GM18867 (cell line): Measurements from ENCODE around the gene ARHGAP26.
A peak's percentile ranks its signal among the peaks of the same experiment; 100 is the strongest.

Source experiments
- ATAC-seq: cut with Tn5 transposase; IDR thresholded peaks from one replicate; pipeline ENCODE4 v1.9.1; 2021; ENCODE audit warnings: mild to moderate bottlenecking, moderate library complexity; ENCODE audit not compliant: unreplicated experiment

The ARHGAP26 gene

DNA sequence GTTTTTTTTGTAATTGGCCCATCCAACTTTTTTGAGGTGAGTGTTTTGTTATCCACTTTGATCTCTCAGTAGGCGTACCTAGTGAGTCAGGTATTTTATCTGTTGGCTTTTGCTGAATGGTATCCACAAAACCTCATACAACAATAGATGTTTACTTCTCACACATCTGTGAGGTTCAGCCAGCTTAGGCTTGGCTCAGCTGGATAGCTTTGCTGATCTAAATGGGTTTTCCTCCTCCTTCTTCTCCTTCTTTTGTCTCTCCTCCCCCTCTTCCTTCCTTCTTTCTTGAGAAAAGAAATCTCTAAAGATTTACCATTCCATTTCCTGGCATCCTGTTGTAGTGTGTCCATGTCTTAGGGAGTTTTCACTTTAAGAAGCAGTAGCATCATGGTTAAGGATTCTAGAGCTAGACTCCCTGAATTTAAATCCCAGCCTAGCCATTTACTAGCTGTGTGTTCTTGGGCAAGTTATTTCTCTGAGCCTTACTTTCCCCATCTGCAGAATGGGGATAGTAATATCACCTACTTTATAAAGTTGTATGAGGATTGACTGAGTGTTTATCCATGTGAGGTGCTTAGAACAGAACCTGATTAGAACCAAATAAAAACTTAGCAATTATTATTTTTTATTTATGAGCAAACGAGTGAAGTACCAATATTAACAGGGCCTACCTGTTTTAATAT, 126.3 kb downstream of the ARHGAP26 start:
- ATAC-seq, result no peak

DNA sequence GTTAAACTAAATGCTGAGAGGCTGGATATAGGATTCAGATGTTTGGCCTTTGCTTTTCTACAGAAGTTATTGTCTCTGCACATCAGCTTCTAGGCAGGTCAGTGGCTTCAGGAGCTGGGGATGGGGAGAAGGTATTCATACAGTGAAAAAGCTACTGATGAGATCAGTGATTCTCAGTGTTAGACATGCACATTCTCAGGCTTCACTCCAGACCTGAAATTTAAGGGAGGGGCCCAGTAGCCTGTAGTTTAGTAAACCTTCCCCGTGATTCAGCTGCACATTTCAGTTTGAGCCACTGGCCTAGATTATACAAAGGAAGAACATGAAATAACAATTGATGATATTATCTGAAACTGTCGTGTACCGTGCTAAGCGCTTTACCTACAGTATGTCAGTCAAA, 127.2 kb downstream of the ARHGAP26 start:
- ATAC-seq, result no peak

DNA sequence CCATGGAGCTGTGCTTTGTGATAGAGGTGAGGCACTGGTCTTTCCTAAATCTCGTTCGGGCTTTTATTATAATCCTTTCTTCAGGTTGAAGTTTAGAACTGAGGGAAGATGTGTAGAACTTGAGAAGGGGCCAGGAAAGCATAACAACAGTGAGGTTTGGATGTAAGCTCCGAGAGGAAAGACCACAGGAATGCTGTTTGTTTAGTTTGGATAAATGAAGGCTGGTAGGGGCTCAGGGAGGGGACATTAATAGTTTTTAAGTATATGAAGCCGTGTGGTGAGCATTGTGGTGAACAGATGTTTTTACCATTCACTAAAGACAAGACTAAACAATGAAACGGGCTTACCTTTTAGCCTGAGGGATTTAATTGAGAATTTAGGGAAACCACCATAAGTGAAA, 130.8 kb downstream of the ARHGAP26 start:
- no peak for ATAC-seq

DNA sequence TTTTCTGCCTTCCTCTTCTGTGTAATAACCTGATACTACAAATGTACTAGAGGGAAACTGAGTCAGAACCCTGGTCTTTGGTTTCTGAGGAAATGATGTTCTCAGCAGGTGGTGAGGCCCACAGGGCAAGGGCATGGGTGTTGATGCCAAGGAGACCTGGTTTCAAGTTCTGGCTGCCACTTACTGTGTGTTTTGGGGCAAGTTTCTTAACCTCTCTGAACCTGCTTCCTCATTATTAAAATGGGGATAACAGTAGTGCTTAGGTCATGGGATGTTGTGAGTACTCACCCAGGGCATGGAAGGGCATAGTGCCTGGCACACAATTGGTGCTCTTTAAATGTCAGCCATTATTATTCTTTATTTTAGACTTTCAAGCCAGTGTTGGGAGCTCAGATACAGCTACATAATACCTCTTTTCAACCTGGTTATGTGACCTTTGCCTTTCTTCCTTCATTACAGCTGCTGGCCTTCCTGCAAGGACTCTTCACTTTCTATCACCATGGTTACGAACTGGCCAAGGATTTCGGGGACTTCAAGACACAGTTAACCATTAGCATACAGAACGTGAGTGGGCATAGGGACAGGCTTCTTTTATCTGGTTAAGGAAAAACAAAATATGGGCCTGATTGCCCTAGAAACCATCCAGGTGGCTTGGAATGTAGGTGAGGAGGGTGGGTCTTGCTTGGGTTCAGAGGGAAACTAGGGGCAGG, 131.5 kb downstream of the ARHGAP26 start:
- no peak for ATAC-seq

DNA sequence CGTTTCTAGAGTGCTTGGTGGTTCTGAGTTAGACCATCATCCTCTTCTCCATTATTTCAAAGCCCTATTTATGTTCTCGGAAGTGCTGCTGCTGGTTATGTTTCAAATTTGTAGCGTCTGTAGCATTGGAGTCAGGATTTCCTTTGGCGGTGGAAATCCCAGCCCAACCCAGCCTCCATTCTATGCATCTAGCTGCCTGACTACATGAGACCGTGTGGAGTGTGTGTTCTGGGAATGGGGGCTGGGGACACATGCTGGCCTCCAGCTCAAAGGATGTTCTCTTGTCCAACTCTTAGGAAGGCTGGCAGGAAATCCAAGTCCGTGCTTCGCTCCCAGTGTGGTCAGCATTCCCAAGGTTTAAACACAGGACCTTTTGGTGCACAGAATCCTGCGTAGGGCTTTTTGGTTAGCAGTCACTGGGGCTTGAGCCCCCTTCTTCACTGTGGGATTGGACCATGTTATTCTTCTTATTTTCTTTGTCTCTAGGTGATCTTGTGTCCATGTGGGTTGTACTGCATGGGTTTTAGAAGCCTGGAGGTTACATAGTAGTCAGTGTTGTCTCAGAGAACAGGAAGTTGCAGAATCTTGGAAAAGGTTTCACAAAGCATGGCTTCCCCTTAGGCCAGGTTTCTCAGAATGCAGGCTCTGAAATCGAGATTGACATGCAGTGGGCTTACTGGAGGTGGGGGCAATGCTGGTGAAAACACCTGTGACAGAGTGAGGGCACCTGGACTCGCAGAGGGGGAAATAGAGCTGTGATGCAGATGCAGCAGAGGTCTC, 132.2 kb downstream of the ARHGAP26 start:
- ATAC-seq, result no peak

DNA sequence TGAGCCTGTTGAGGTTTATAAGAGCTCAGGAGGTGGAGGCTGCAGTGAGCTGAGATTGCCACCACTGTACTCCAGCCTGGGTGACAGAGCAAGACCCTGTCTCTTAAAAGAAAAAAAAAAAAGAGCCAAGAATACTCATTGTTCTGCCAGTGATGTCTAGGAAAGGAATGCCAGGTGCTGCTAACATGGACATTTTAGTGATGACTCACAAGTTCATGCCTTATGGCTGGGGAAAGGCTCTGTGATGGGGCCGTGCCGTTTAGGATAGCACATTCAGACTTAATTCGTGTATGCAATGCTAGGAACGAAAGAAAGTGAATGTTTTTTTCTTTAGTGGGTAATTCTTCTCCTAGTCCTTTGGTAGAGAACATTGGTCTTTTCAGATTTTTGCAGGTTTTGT, 134.2 kb downstream of the ARHGAP26 start:
- ATAC-seq, result no peak

DNA sequence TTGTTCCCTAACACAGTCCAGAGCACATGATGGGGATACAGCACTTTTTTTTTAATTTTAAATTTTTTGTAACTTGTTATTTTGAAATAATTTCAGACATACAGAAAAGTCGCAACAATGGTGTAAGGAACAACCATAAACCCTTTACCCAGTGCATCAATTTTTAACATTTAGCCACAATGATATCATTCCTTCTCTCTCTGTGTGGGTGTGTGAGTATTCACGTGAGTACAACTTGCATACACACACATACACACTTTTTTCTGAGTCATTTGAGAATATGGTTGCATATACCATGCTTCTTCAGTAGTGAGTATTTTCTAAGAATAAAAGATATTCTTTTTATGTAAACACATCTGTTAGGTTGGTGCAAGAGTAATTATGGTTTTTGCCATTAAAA, 135.2 kb downstream of the ARHGAP26 start:
- ATAC-seq, result no peak

DNA sequence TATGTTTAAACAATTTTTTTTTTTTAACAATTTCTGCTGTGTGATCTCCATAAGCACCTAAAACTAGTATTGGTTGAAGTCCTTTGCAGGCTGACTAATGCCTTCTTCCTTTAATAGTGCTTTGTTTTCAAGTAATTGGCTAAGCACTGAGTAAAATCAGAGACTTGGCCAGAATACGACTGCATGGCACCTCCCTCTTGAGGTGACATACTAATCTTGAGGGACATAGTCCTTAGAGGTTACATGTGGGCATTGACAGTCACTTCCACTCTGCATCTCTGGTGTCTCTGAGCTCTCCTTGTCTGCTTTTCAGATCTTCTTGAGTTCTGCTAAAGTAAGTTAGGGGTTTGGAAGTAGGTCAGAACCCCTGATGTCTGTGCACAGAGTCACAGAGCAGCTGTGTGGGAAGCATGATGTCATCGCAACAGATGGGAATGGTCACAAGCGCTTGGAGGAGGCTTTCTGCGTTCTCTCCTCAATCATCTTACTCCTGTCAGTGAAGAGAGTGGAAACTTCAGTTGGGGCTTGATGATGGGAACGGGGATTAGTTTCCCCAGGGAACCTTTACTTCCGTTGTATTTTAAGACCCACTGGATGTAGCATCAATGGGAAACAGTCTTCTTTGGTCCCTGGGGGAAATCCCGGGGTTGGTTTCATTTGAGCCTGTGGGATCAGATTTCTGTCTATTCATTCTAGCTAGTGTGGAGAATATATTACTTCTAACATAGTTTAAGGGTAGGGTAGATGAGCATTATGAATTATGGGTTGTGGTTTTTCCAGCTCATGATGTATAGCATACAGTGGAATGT, 136.9 kb downstream of the ARHGAP26 start:
- ATAC-seq, result no peak

DNA sequence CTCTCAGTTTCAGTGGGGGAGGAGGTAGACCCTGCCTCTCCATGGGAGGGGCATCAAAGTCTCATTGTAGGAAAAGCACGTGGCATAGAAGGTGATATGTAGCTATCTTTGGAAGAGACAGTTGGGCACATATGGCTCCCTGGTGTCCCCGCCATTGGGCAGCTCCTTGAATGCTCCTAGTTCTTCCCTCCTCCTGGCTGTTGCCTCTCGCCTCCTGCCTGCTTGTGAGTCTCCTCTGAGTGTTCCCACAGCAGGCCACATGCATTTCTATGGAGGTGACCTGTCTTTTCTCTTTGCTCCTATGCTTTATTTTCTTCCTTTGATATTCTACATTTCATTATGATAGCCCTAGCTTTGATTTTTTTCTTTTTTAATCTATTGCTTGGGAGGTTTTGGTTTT, 138.5 kb downstream of the ARHGAP26 start:
- ATAC-seq, result no peak

DNA sequence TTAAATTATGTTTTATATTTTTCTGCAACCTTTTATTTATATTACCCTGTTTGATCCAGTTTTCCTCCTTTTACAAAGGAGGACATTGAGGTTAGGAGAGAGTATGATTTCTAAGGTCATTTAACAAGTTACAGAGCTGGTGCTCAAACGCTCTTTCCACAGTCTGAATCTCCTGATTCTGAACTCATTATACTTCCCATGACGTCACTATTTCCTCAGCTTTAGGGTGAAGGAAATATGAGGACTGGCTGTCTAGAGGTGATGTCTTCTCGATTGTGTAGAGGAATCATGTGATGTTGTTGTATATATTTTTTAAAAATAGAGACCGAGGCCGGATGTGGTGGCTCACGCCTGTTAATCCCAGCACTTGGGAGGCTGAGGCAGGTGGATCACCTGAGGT, 140.0 kb downstream of the ARHGAP26 start:
- ATAC-seq, result no peak

DNA sequence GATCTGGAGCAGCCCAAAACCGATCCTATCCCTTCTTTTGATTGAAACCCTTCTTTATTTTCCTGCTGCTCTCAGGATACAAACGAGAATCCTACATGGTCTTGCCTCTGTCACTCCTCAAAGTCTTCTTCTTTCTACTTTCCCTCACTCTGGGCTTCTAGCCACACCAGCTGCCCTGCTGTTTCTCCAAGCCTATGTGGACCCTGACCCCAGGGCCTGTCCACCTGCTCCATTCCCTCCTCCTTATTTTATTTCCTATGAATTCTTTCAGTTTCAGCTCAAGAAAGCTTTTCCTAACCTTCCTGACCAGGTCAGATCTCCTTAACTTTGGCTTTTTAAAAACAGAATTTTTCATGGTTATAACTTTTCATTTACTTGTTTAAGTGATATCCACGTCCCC, 141.0 kb downstream of the ARHGAP26 start:
- ATAC-seq, result no peak

DNA sequence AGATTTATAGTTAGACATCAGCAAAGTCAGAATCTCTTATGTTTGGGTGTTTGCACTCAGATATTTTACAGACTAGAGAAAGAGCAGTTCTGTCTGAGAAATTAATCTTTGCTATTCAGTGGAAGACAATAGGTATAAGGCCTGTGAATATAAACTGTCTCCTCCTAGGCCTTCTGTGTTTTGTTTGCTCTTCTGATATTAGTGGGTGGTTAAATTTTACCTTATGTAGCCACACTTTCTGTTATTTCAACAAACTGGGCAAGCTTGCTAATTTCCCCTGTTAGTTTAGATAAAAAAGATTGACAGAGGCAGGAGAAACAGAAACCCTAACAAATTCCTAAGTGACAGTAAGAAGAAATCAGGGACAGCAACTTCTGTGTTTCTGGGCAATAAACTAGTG, 141.6 kb downstream of the ARHGAP26 start:
- no peak for ATAC-seq

DNA sequence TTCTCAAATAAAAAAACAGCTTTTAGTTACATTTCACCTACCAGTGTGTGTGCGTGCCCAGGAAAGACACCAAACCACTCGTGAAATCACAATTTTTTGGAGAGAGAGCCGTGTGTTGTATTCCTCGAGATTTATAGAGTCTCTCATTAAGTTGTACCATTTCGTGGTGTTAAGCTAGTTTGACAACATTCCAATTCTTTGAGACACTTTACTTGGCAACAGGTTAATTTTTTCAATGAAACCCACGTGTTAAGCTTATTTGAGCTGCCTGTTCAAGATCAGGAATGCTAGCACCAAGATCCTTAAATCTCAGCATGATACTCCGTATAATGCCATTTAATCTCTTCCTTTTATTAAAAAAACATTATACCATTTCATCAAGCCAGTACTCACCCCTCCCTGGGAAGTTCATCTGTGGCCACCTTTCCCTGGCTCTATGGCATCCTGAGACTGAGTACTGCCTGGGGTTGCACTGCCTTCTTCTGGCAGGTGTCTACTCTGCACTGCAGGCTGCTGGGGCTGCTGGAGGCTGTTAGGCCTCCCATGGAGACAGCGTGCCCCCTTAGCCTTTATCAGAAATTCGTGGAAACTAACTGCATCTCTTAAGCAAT, 143.7 kb downstream of the ARHGAP26 start:
- no peak for ATAC-seq

DNA sequence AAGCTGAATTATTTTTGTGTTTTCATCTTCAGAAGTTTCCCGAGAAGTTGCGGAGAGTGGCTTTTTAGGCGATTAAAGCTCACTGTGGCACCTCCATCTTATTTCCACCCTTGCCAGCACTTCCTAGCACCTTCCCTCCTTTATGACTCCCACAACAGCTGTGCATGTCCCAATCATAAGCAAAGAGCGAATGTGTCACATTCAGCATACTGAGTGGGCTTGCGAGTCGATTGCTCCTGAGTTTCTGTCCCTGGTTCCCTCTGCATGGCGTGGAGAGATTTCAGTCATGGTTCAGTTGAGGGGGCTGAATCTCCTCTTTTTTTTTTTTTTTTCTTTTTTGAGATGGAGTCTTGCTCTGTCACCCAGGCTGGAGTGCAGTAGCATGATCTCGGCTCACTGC, 144.9 kb downstream of the ARHGAP26 start:
- ATAC-seq, result no peak

DNA sequence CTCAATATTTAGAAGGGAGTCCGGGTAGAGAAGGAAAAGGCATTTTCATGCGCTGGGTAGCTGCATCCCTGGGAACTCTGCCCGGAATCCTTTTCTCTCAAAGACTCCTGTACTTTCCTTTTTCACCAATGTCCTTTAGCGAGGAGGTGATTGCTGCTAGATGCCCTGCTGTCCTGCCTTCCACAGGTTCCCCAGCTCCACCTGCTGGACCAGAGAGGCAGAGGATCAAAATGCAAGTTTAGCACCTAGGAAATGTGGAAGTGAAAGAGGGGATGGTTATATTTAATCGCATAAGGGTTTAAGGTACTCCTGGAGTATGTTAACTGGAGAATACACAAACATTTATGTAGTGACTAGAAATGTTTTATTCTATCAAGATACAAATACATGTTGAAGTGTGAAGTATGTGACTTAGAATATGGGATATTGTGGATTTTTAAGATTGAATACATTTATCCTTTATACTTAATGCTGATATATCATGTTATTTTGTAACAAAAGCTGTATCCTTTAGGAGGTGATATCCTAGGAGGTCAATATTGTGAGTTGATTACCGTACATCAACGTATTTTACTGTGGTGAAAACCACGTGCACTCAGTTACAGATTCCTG, 145.7 kb downstream of the ARHGAP26 start:
- ATAC-seq, result peak; percentile 80

DNA sequence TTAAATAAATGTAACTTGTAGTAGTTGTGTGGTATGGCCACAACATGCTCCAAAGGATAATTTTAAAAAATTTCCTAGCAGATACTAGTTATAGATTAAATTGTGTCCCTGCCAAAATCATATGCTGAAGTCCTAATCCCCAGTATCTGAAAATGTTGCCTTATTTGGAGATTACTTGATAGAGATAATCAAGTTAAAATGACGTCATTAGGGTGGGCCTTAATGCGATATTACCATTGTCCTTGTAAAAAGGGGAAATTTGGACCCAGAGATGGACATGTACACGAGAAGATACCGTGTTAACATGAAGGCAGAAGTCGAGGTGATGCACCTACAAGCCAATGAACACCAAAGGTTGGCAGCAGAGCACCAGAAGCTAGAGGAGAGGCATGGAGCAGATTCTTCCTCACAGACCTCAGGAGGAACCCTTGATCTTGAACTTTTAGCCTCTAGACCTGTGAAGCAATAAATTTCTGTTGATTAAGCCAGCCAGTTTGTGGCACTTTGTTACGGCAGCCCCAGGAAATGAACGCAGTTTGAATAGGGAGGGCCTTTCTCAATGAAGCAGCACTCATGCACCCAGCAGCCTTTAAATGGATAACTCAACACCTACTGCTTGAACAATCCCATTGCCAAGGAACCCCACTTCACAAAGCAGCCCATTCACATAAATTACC, 148.9 kb downstream of the ARHGAP26 start:
- no peak for ATAC-seq

DNA sequence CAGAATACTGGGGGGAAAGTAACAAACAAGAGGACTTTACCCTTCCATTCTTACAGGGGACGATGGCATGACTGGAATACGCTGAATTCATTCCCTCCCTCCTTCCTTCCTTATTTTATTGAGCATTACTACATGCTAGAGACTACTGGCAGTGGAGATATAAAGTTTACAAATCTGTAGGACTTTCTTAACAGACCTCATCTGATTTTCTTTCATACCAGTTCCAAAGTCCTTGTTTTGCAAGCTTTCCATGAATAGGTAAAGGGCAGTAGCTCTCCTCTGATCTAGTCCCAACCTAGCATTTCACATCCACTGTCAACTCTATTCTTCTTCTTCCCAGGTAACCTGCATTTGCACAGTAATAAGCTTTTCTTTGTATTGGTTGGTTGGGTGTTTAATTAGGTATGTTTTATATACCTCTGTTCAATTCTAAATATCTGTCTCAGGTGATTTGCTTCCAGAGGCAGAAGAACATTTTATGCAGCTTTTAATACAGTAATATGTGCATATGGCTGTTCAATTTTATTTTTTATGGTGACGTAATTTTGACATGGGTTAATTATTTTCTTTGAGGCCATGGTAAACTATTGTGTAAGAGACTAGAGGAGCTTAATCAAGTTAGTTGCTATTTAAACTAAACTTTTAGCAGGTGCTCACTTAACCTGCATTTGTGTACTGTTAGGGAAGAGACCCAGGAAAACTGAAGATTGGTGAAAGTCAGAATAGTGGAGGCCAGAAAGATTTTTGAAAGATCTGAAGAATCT, 150.9 kb downstream of the ARHGAP26 start:
- ATAC-seq, result no peak

DNA sequence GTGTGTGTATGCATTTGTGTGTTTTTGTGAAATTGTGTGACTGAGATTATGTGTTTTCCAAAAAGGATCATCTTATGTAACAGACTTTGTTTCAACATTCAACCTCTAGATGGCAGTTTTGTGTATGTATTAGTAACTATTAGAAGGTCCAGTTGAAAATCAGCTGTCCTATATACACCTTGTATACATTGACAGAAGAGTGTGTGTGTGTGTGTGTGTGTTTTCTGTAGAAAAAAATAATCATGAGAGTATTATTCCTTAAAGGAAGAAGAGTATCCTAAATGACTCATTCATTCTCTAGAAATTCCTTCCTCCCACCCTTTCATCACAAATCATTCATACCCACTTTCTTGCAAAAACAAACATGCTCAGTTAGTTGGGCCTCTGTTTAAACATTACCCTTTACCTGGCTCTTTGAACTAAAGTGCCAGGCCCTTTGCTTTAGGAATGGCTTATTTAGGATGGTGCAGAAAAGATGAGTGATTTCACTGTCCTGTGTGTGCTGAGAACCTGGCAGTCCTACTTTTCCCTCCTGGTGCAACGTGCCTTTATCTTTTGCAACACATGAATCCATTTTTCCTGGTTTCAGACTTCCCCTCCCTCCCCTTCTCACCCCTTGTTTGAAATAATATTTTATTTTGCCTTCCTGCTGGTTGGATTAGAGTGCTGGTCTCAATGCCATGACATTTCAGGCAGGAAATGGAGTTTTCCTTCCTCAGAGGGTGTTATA, 152.2 kb downstream of the ARHGAP26 start:
- ATAC-seq, result peak; percentile 68
